Breast epithelium (tissue), 3 donors: ENCODE results near the gene FOXL2.

ENCODE experiments used
- POLR2AphosphoS5 ChIP-seq, 3 donors: sonication (generic); formaldehyde crosslinking; IDR thresholded peaks; one replicate each; pipeline ENCODE4 v1.6.1; 2017; ENCODE audit warnings: antibody characterized with exemption in 3 of 3
- TF ChIP-seq, protein P1 (sequence below), 3 donors: fragments of 450-650 bp; IDR thresholded peaks; one replicate each; pipeline ENCODE4 v1.5.1; 2016 to 2017; ENCODE audit warnings: antibody characterized with exemption in 3 of 3, mild to moderate bottlenecking in 3 of 3, moderate library complexity in 3 of 3

GRCh38 chr3:138928727-138929372 lies 18.1 kb downstream of the FOXL2 start:
- TF ChIP-seq, protein P1, sequence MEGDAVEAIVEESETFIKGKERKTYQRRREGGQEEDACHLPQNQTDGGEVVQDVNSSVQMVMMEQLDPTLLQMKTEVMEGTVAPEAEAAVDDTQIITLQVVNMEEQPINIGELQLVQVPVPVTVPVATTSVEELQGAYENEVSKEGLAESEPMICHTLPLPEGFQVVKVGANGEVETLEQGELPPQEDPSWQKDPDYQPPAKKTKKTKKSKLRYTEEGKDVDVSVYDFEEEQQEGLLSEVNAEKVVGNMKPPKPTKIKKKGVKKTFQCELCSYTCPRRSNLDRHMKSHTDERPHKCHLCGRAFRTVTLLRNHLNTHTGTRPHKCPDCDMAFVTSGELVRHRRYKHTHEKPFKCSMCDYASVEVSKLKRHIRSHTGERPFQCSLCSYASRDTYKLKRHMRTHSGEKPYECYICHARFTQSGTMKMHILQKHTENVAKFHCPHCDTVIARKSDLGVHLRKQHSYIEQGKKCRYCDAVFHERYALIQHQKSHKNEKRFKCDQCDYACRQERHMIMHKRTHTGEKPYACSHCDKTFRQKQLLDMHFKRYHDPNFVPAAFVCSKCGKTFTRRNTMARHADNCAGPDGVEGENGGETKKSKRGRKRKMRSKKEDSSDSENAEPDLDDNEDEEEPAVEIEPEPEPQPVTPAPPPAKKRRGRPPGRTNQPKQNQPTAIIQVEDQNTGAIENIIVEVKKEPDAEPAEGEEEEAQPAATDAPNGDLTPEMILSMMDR (IDR thresholded peaks at IDR 0.05) = no peak
- TF ChIP-seq POLR2AphosphoS5 (IDR thresholded peaks at IDR 0.05) = no peak
